AG09309 (cell line): Measurements from ENCODE around the gene EGFR.

Experiments
- DNase-seq: peaks from one replicate; pipeline ENCODE4 v3.0.0-alpha.2; 2010; ENCODE audit warnings: low read depth
- H3K4me3 ChIP-seq: 2 replicates; pipeline ENCODE4 v1.5.1; 2011; ENCODE audit warnings: mild to moderate bottlenecking, low read depth, low read length, moderate library complexity; ENCODE audit not compliant: control insufficient read depth
- TF ChIP-seq, protein P1 (sequence below): IDR thresholded peaks from 2 replicates; pipeline ENCODE4 v1.5.1; 2011; ENCODE audit warnings: mild to moderate bottlenecking, low read depth, low read length, inconsistent platforms; ENCODE audit not compliant: insufficient read depth, control insufficient read depth; ENCODE audit errors: missing control alignments

Gene EGFR

DNA sequence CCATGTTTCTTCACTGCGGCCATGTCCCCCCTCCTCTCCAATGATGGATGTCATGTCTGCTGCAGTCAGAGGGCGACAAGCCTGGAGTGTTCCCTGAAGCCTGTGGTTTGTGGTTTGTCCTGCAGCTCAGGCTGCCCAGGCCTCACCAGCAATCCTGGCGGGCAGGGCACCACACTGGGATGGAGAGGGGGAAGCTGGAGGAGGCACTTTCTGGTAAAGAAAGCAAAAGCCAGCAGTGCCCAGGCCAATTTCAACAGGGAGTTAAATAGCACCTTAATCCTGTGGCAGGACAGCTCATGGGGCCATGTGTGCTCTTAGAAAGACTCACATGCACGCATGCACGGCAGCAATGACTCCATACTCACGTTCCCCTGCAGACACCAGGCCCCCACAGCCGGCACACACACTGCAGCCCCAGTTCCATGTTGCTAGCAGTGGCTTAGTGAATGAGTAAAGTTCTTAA, 158.3 kb downstream of the EGFR start:
- no peak overlapping the region for H3K4me3 ChIP-seq
- TF ChIP-seq, protein P1, sequence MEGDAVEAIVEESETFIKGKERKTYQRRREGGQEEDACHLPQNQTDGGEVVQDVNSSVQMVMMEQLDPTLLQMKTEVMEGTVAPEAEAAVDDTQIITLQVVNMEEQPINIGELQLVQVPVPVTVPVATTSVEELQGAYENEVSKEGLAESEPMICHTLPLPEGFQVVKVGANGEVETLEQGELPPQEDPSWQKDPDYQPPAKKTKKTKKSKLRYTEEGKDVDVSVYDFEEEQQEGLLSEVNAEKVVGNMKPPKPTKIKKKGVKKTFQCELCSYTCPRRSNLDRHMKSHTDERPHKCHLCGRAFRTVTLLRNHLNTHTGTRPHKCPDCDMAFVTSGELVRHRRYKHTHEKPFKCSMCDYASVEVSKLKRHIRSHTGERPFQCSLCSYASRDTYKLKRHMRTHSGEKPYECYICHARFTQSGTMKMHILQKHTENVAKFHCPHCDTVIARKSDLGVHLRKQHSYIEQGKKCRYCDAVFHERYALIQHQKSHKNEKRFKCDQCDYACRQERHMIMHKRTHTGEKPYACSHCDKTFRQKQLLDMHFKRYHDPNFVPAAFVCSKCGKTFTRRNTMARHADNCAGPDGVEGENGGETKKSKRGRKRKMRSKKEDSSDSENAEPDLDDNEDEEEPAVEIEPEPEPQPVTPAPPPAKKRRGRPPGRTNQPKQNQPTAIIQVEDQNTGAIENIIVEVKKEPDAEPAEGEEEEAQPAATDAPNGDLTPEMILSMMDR = no peak
- no peak for DNase-seq

GRCh38 chr7:55177589-55178261, 158.9 kb downstream of the EGFR start:
- TF ChIP-seq, protein P1 = no peak
- H3K4me3 ChIP-seq = no peak overlapping the region
- no peak for DNase-seq

GRCh38 chr7:55178292-55178862, 159.6 kb downstream of the EGFR start:
- DNase-seq = no peak
- TF ChIP-seq, protein P1 = no peak
- no peak overlapping the region for H3K4me3 ChIP-seq

DNA sequence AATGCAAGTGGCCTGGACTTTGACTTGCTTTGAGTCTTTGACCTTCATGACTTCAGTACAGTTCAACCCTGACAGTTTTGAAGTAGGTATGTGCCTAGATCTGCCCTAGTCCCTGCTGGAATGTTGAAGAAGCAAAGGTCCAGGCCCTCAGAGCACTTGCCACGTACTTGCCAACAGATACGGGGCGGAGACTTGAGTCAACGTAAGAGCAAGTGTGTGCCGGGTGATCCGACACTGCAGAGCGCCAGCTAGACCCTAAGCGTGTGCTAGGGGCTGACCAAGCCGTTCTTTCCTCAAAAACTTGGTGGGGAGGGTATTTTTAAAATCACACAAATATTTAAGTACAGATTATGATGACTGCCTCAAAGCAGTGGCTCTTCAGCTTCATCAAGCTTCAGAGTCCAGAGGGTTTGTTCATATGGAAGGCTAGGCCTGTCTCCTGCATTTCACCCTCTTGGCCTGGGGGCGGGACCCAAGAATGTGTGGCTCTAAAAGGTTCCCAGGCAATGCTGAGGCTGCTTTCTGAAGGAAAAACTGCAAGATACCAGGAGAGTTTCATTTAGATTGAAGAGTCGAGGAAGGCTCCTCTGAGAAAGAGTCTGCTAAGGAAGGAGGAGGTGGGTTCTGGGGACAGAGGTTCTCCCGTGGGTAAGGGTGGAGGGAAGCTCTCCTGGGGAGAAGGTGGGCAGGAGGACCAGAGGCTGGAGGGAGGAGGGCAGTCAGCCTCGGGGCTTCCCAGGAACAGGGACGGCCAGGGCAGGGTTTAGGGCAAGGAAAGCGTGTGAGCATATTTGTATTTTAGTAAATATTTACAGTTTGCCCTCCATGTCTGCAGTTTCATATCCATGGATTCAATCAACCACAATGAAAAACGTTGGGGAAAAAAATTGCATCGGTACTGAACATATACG, 160.3 kb downstream of the EGFR start:
- DNase-seq = no peak
- no peak overlapping the region for H3K4me3 ChIP-seq
- TF ChIP-seq, protein P1 = no peak

- no peak overlapping the region for H3K4me3 ChIP-seq
- TF ChIP-seq, protein P1 = no peak
- no peak for DNase-seq
These were observed 161.3 kb downstream of the EGFR start for GRCh38 chr7:55179931-55180682.

GRCh38 chr7:55180963-55181542, 162.2 kb downstream of the EGFR start:
- no peak for DNase-seq
- no peak overlapping the region for H3K4me3 ChIP-seq
- TF ChIP-seq, protein P1 = no peak
